Measurements from ENCODE around the gene SWAP70.

Gene SWAP70

GRCh38 chr11:9777525-9777924 is 113.6 kb downstream of the SWAP70 start:
- no peaks in the 10 kb centered on the region for H3K27me3 ChIP-seq (ENCODE audit: insufficient read depth, low read length)

GRCh38 chr11:9780929-9781328 is 117.1 kb downstream of the SWAP70 start:
- Histone ChIP-seq H3K79me1 (ENCODE audit: low read length) (peaks cover 2% of the 10 kb centered on the region), H3K27ac (ENCODE audit: low read depth, low read length) (no peak overlapping the region), H2BK12ac (ENCODE audit: low read length) (no peak overlapping the region), H3K23ac (ENCODE audit: low read length) (no peak overlapping the region), H3K4ac (ENCODE audit: low read depth, low read length) (no peak overlapping the region), H2AK5ac (ENCODE audit: low read length) (no peak overlapping the region), H2BK120ac (ENCODE audit: insufficient read depth, low read length, poor library complexity) (no peak overlapping the region), H4K91ac (ENCODE audit: low read depth, low read length) (peak overlapping the region; percentile 22), H2AFZ (ENCODE audit: insufficient read depth, low read length, poor library complexity) (no peak overlapping the region), H2BK5ac (ENCODE audit: low read depth, low read length, poor library complexity) (no peak overlapping the region), H3K4me1 (ENCODE audit: control insufficient read depth in 1 of 2, insufficient read depth in 2 of 2, low read length in 2 of 2) (peaks cover 7 to 21% of the 10 kb centered on the region in 2 experiments), H4K12ac (ENCODE audit: low read depth, low read length) (no peak overlapping the region), H3K4me2 (ENCODE audit: low read length) (no peak overlapping the region), H3K9me3 (ENCODE audit: insufficient read depth, low read depth, low read length) (no peaks in the 10 kb centered on the region), H3K18ac (ENCODE audit: low read length) (no peak overlapping the region), H3K79me2 (ENCODE audit: control insufficient read depth, insufficient read depth, low read length, poor library complexity) (no peaks in the 10 kb centered on the region), H3K27me3 (ENCODE audit: insufficient read depth, low read length) (no peaks in the 10 kb centered on the region), H4K8ac (ENCODE audit: low read depth, low read length) (no peak overlapping the region), H3K4me3 (ENCODE audit: low read depth, low read length) (no peak overlapping the region), H3K36me3 (ENCODE audit: control insufficient read depth in 1 of 2, insufficient read depth in 2 of 2, low read length in 2 of 2) (peaks cover 5 to 19% of the 10 kb centered on the region in 2 experiments), H3K9ac (ENCODE audit: low read length) (no peak overlapping the region), H3K14ac (ENCODE audit: low read length) (no peak overlapping the region)
- WGBS (ENCODE audit: extremely low coverage, insufficient coverage, insufficient read length): no CpG with 5 or more reads among the region's 4 CpGs
- DNase-seq: no peak

More at GRCh38 chr11:9777525-9777924, 113.6 kb downstream of the SWAP70 start:
- H3K18ac ChIP-seq (ENCODE audit: low read length): no peak overlapping the region
- no peaks in the 10 kb centered on the region for H3K9me3 ChIP-seq (ENCODE audit: insufficient read depth, low read depth, low read length)
- H3K36me3 ChIP-seq (ENCODE audit: control insufficient read depth in 1 of 2, insufficient read depth in 2 of 2, low read length in 2 of 2): peaks cover 5 to 15% of the 10 kb centered on the region in 2 experiments
- H3K9ac ChIP-seq (ENCODE audit: low read length): no peak overlapping the region
- H2AK5ac ChIP-seq (ENCODE audit: low read length): no peak overlapping the region
- peaks cover 4 to 14% of the 10 kb centered on the region in 2 experiments for H3K4me1 ChIP-seq (ENCODE audit: control insufficient read depth in 1 of 2, insufficient read depth in 2 of 2, low read length in 2 of 2)
- peak overlapping the region; percentile 21 for H2BK12ac ChIP-seq (ENCODE audit: low read length)
- H4K91ac ChIP-seq (ENCODE audit: low read depth, low read length): no peak overlapping the region
- no peaks in the 10 kb centered on the region for H3K79me2 ChIP-seq (ENCODE audit: control insufficient read depth, insufficient read depth, low read length, poor library complexity)
- H3K79me1 ChIP-seq (ENCODE audit: low read length): peaks cover 2% of the 10 kb centered on the region
- H2BK5ac ChIP-seq (ENCODE audit: low read depth, low read length, poor library complexity): no peak overlapping the region
- no peak overlapping the region for H3K14ac ChIP-seq (ENCODE audit: low read length)
- no peak overlapping the region for H4K12ac ChIP-seq (ENCODE audit: low read depth, low read length)
- H2AFZ ChIP-seq (ENCODE audit: insufficient read depth, low read length, poor library complexity): no peak overlapping the region
- DNase-seq: no peak
- no peak overlapping the region for H3K4me2 ChIP-seq (ENCODE audit: low read length)
- H3K4ac ChIP-seq (ENCODE audit: low read depth, low read length): peak overlapping the region; percentile 13
- no CpG with 5 or more reads among the region's 5 CpGs for WGBS (ENCODE audit: extremely low coverage, insufficient coverage, insufficient read length)
- no peak overlapping the region for H3K27ac ChIP-seq (ENCODE audit: low read depth, low read length)
- no peak overlapping the region for H3K4me3 ChIP-seq (ENCODE audit: low read depth, low read length)
- H3K23ac ChIP-seq (ENCODE audit: low read length): no peak overlapping the region
- H2BK120ac ChIP-seq (ENCODE audit: insufficient read depth, low read length, poor library complexity): peak overlapping the region; percentile 19
- H4K8ac ChIP-seq (ENCODE audit: low read depth, low read length): no peak overlapping the region

- H4K91ac ChIP-seq (ENCODE audit: low read depth, low read length): no peak overlapping the region
- H3K14ac ChIP-seq (ENCODE audit: low read length): no peak overlapping the region
- WGBS (ENCODE audit: extremely low coverage, insufficient coverage, insufficient read length): no CpG with 5 or more reads among the region's 2 CpGs
- no peak overlapping the region for H3K4me2 ChIP-seq (ENCODE audit: low read length)
- H3K9me3 ChIP-seq (ENCODE audit: insufficient read depth, low read depth, low read length): no peaks in the 10 kb centered on the region
- no peak overlapping the region for H3K4ac ChIP-seq (ENCODE audit: low read depth, low read length)
- peaks cover 12 to 29% of the 10 kb centered on the region in 2 experiments for H3K4me1 ChIP-seq (ENCODE audit: control insufficient read depth in 1 of 2, insufficient read depth in 2 of 2, low read length in 2 of 2)
- no peak overlapping the region for H3K27ac ChIP-seq (ENCODE audit: low read depth, low read length)
- peaks cover 5 to 24% of the 10 kb centered on the region in 2 experiments for H3K36me3 ChIP-seq (ENCODE audit: control insufficient read depth in 1 of 2, insufficient read depth in 2 of 2, low read length in 2 of 2)
- H2BK12ac ChIP-seq (ENCODE audit: low read length): no peak overlapping the region
- no peak overlapping the region for H3K18ac ChIP-seq (ENCODE audit: low read length)
- no peak overlapping the region for H4K12ac ChIP-seq (ENCODE audit: low read depth, low read length)
- H4K8ac ChIP-seq (ENCODE audit: low read depth, low read length): peak overlapping the region; percentile 17
- H2BK5ac ChIP-seq (ENCODE audit: low read depth, low read length, poor library complexity): no peak overlapping the region
- H3K79me2 ChIP-seq (ENCODE audit: control insufficient read depth, insufficient read depth, low read length, poor library complexity): peaks cover 2% of the 10 kb centered on the region
- H2AFZ ChIP-seq (ENCODE audit: insufficient read depth, low read length, poor library complexity): no peak overlapping the region
- no peak overlapping the region for H3K9ac ChIP-seq (ENCODE audit: low read length)
- peak overlapping the region; percentile 33 for H2BK120ac ChIP-seq (ENCODE audit: insufficient read depth, low read length, poor library complexity)
- no peak overlapping the region for H3K4me3 ChIP-seq (ENCODE audit: low read depth, low read length)
- H3K79me1 ChIP-seq (ENCODE audit: low read length): peaks cover 3% of the 10 kb centered on the region
- DNase-seq: no peak
- H3K23ac ChIP-seq (ENCODE audit: low read length): no peak overlapping the region
- no peak overlapping the region for H2AK5ac ChIP-seq (ENCODE audit: low read length)
- H3K27me3 ChIP-seq (ENCODE audit: insufficient read depth, low read length): no peaks in the 10 kb centered on the region
Observed at GRCh38 chr11:9783986-9784385, 120.1 kb downstream of the SWAP70 start.

GRCh38 chr11:9784602-9785315 is 120.9 kb downstream of the SWAP70 start:
- Histone ChIP-seq H3K36me3 (ENCODE audit: control insufficient read depth in 1 of 2, insufficient read depth in 2 of 2, low read length in 2 of 2) (peaks cover 5 to 23% of the 10 kb centered on the region in 2 experiments), H3K14ac (ENCODE audit: low read length) (no peak overlapping the region), H3K9ac (ENCODE audit: low read length) (no peak overlapping the region), H2BK120ac (ENCODE audit: insufficient read depth, low read length, poor library complexity) (no peak overlapping the region), H3K4me1 (ENCODE audit: control insufficient read depth in 1 of 2, insufficient read depth in 2 of 2, low read length in 2 of 2) (peaks cover 12 to 29% of the 10 kb centered on the region in 2 experiments), H2AK5ac (ENCODE audit: low read length) (no peak overlapping the region), H3K4me3 (ENCODE audit: low read depth, low read length) (no peak overlapping the region), H3K4me2 (ENCODE audit: low read length) (no peak overlapping the region), H4K8ac (ENCODE audit: low read depth, low read length) (no peak overlapping the region), H3K4ac (ENCODE audit: low read depth, low read length) (no peak overlapping the region), H3K79me1 (ENCODE audit: low read length) (peaks cover 3% of the 10 kb centered on the region), H4K91ac (ENCODE audit: low read depth, low read length) (no peak overlapping the region), H3K23ac (ENCODE audit: low read length) (no peak overlapping the region), H3K27me3 (ENCODE audit: insufficient read depth, low read length) (no peaks in the 10 kb centered on the region), H3K18ac (ENCODE audit: low read length) (no peak overlapping the region), H2AFZ (ENCODE audit: insufficient read depth, low read length, poor library complexity) (no peak overlapping the region), H3K9me3 (ENCODE audit: insufficient read depth, low read depth, low read length) (peaks cover under 1% of the 10 kb centered on the region), H2BK5ac (ENCODE audit: low read depth, low read length, poor library complexity) (no peak overlapping the region), H2BK12ac (ENCODE audit: low read length) (no peak overlapping the region), H3K27ac (ENCODE audit: low read depth, low read length) (no peak overlapping the region), H3K79me2 (ENCODE audit: control insufficient read depth, insufficient read depth, low read length, poor library complexity) (peaks cover 2% of the 10 kb centered on the region), H4K12ac (ENCODE audit: low read depth, low read length) (no peak overlapping the region)
- WGBS (ENCODE audit: extremely low coverage, insufficient coverage, insufficient read length): no CpG with 5 or more reads among the region's 6 CpGs
- DNase-seq: no peak
